ENCODE measurements around the gene PUS7L. TPM values are rescaled to one million over a fixed set of nuclear protein-coding genes. Genes with fewer than 3 reads are reported as not detected.
"Not testable (repeated sequence)": the region's sequence is repeated elsewhere in the genome, so short reads cannot be mapped to it uniquely, and the experiment has no call there.

Gene PUS7L
- total RNA-seq, 1 experiment from 2014 or later: 18.3 TPM

DNA sequence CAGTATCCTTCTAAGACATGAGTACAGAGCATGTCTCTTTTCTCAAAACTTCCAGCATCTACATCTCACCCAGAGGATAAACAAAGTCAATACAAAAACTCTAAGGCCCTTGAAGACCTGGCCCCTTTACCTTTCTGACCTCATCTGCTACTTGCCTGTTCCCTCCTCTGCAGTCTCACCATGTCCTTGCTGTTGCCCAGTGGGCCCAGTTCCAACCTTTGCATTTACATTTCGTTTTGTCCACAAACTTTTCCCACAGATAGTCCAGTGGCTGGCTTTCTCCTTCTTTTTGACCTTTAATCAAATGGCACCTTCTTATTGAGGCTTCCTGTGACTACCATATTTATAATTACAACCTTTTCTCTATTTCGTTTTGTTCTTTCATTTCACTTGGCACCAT, 1.8 kb upstream of the PUS7L start:
- no peak for DNase-seq (ENCODE audit: low read depth)
- in situ Hi-C loops (cut with HindIII; ENCODE audit: low pct_unique_long_range_greater_than_20kb, low sequenced_read_pairs): loop anchor here (10.0 kb wide), 1 partner anchor 124 kb away; no protein-coding TSS in a partner anchor

GRCh38 chr12:43758247-43758727, 303 bp downstream of the PUS7L start:
- in situ Hi-C loops (cut with HindIII; ENCODE audit: low pct_unique_long_range_greater_than_20kb, low sequenced_read_pairs): no loop called here
- DNase-seq (ENCODE audit: low read depth): no peak

- in situ Hi-C loops (cut with HindIII; ENCODE audit: low pct_unique_long_range_greater_than_20kb, low sequenced_read_pairs): no loop called here
These were observed 4.6 kb downstream of the PUS7L start for GRCh38 chr12:43754015-43754414.

DNA sequence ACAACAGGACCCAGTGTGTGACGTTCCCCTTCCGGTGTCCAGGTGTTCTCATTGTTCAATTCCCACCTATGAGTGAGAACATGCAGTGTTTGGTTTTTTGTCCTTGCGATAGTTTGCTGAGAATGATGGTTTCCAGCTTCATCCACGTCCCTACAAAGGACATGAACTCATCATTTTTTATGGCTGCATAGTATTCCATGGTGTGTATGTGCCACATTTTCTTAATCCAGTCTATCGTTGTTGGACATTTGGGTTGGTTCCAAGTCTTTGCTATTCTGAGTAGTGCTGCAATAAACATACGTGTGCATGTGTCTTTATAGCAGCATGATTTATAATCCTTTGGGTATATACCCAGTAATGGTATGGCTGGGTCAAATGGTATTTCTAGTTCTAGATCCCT, 7.2 kb downstream of the PUS7L start:
- in situ Hi-C loops (cut with HindIII; ENCODE audit: low pct_unique_long_range_greater_than_20kb, low sequenced_read_pairs); DNase-seq (ENCODE audit: low read depth): not testable (repeated sequence)

More at GRCh38 chr12:43754015-43754414, 4.6 kb downstream of the PUS7L start:
- DNase-seq (ENCODE audit: low read depth): no peak

DNA sequence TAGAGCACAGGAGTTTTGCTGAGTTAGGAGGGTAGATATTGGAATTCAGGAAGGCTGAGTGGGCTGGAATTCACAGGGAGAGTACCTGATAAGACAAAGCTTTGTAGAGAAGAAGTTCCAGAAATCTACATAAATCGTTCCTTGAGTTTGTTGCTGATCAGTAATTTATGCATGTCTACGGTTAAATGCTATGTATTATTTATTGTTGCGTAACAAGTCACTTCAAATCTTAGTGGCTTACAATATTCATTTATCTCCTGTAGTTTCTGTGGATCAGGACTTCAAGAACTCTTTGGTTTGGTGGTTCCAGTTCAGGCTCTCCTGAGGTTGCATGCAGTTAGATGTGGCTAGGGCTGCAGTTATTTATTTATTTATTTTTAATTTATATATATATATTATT, 7.8 kb downstream of the PUS7L start:
- no peak for DNase-seq (ENCODE audit: low read depth)
- in situ Hi-C loops (cut with HindIII; ENCODE audit: low pct_unique_long_range_greater_than_20kb, low sequenced_read_pairs): no loop called here

GRCh38 chr12:43749016-43749415, 9.6 kb downstream of the PUS7L start:
- no peak for DNase-seq (ENCODE audit: low read depth)
- in situ Hi-C loops (cut with HindIII; ENCODE audit: low pct_unique_long_range_greater_than_20kb, low sequenced_read_pairs): no loop called here

DNA sequence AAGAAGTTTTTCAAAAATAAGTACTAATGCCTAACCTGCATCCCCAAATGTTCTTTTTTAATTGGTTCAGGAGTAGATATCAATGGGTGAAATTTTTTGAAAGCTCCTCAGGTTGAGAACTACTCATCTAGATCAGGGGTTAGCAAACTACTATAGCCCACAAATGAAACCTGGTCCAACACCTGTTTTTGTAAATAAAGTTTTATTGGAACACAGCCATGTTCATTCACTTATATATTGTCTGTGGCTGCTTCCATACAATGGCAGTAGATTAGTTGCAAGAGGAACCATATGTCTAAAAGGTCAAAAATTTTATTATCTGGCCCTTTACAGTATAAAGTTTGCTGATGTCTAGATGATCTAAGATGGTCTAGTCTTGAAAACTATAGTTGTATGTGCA, 13.8 kb downstream of the PUS7L start:
- in situ Hi-C loops (cut with HindIII; ENCODE audit: low pct_unique_long_range_greater_than_20kb, low sequenced_read_pairs): no loop called here
- no peak for DNase-seq (ENCODE audit: low read depth)

- in situ Hi-C loops (cut with HindIII; ENCODE audit: low pct_unique_long_range_greater_than_20kb, low sequenced_read_pairs): no loop called here
- no peak for DNase-seq (ENCODE audit: low read depth)
These were observed 16.5 kb downstream of the PUS7L start for GRCh38 chr12:43742106-43742505.

- in situ Hi-C loops (cut with HindIII; ENCODE audit: low pct_unique_long_range_greater_than_20kb, low sequenced_read_pairs): no loop called here
- no peak for DNase-seq (ENCODE audit: low read depth)
These were observed 18.0 kb downstream of the PUS7L start for GRCh38 chr12:43740511-43741100.

GRCh38 chr12:43737646-43738045, 20.9 kb downstream of the PUS7L start:
- DNase-seq (ENCODE audit: low read depth): no peak
- in situ Hi-C loops (cut with HindIII; ENCODE audit: low pct_unique_long_range_greater_than_20kb, low sequenced_read_pairs): no loop called here

GRCh38 chr12:43736927-43737440, 21.6 kb downstream of the PUS7L start:
- in situ Hi-C loops (cut with HindIII; ENCODE audit: low pct_unique_long_range_greater_than_20kb, low sequenced_read_pairs): no loop called here
- no peak for DNase-seq (ENCODE audit: low read depth)

DNA sequence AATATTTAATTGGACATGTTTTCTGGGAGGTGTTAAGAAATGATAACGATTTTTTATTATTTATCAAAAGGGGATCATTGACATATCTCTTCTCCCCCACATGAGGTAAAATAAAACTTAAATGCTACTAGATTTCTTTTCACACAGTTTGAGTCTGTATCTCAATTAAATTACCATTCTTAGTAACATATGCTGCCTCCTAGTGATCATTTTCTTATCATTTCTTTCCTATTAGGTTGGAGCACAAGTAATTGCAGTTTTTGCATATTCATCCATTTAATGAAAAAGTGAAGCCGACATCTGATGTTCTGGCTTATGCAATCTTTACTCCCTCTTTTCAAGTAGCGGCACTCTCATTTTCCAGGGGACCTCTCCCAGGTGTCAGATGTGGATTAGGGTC, 24.9 kb downstream of the PUS7L start:
- no peak for DNase-seq (ENCODE audit: low read depth)
- in situ Hi-C loops (cut with HindIII; ENCODE audit: low pct_unique_long_range_greater_than_20kb, low sequenced_read_pairs): no loop called here

DNA sequence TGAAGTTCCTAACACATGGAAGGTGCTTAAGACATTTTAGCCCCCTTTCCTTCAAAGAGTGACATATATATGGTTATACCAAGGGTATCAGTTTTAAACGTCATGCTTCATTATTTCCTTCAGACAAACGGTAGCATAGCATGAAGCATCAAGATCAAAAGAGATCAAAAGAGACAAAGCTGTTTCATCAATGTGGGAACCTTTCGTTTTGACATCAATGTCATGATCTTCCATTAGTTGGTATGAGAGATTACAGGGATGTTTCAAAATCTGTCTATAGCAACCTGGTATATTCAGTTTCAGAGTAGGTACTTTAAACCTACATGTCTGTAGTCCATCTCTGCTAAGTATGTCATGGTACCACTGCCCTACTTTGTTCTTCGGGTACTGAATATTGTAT, 28.3 kb downstream of the PUS7L start:
- in situ Hi-C loops (cut with HindIII; ENCODE audit: low pct_unique_long_range_greater_than_20kb, low sequenced_read_pairs): no loop called here
- DNase-seq (ENCODE audit: low read depth): no peak

DNA sequence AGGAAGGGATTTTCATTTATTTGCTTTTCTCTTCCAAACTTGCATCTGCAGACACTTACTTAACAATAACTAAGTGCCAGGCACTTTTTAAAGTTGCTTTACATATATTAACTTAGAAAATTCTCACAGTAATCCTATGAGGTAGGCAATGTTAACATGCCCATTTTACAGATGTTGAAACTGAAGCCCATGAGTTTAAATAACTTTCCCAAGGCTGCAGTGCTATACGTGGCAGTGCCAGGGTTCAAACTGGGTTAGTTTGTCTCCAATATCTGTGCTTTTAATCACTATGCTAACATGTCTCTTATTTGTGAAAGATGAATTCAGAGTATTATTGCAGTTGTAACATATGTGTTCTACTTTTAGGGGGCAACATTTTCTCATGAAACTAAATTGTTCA, 29.9 kb downstream of the PUS7L start:
- in situ Hi-C loops (cut with HindIII; ENCODE audit: low pct_unique_long_range_greater_than_20kb, low sequenced_read_pairs): no loop called here
- no peak for DNase-seq (ENCODE audit: low read depth)

DNA sequence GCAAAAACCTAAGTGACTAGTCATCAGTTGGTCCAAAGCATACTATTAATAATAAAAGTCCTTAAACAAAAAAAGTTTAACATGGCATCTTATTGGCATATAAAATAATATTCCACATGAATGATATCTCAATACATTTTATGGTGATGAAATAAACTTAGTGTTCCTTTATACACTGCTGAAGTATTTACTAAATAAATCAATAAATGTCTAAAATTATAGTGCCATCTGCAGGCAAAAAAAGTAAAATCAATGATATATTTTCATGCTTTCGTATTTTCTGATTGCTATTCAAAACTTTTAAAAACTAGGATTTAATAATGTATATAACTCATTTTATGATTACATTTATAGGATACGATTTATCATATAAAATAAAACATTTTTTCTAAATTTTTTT, 30.5 kb downstream of the PUS7L start:
- in situ Hi-C loops (cut with HindIII; ENCODE audit: low pct_unique_long_range_greater_than_20kb, low sequenced_read_pairs): no loop called here
- no peak for DNase-seq (ENCODE audit: low read depth)

- no peak for DNase-seq (ENCODE audit: low read depth)
- in situ Hi-C loops (cut with HindIII; ENCODE audit: low pct_unique_long_range_greater_than_20kb, low sequenced_read_pairs): no loop called here
These were observed 35.5 kb downstream of the PUS7L start for GRCh38 chr12:43723134-43723533.

DNA sequence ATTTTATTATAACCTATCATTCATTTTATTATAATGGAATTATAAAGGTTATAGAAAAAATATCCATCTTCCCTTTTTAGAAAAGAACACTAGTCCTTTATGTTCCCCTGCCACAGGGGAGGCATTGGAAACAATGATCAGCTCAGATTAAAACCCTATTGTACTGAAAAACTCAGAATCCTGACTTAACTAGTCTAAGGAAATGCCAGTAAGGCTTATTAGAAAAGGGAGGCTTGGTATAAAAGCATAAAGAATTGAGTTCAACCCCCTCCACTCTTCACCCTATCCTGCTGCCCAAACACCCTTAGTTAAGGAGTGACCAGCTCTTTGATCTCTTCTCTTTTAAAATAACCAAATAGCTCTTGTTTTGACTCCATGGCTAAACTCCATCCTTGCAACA, 36.0 kb downstream of the PUS7L start:
- no peak for DNase-seq (ENCODE audit: low read depth)
- in situ Hi-C loops (cut with HindIII; ENCODE audit: low pct_unique_long_range_greater_than_20kb, low sequenced_read_pairs): no loop called here

GRCh38 chr12:43711348-43711747, 47.2 kb downstream of the PUS7L start:
- in situ Hi-C loops (cut with HindIII; ENCODE audit: low pct_unique_long_range_greater_than_20kb, low sequenced_read_pairs): no loop called here
- DNase-seq (ENCODE audit: low read depth): no peak

DNA sequence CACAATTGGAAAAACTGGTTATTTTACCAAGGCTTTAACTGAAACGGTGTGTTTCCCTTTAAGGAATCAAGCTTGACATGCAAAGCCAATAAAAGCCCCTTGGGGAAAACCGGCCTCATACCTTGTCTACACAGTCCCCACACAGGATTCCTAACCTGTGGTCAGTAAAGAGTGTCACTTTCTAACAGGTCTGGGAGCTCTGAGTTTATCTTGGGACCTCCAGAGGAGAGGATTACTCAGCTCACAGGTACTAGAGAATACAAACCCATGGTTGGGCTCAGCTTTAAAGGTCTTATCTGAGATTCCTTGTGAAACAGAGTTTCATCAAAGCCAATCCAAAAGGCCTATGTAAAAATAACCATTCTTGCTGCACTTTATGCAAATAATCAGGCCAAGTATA, 54.8 kb downstream of the PUS7L start:
- in situ Hi-C loops (cut with HindIII; ENCODE audit: low pct_unique_long_range_greater_than_20kb, low sequenced_read_pairs); DNase-seq (ENCODE audit: low read depth): not testable (repeated sequence)

- in situ Hi-C loops (cut with HindIII; ENCODE audit: low pct_unique_long_range_greater_than_20kb, low sequenced_read_pairs): not testable (repeated sequence)
These were observed 57.4 kb downstream of the PUS7L start for GRCh38 chr12:43701194-43701593.

More at GRCh38 chr12:43701194-43701593, 57.4 kb downstream of the PUS7L start:
- DNase-seq (ENCODE audit: low read depth): not testable (repeated sequence)

Data from Caki2 (cell line).